ENCODE measurements around the gene ARID2. TPM values are rescaled to one million over a fixed set of nuclear protein-coding genes. Genes with fewer than 3 reads are reported as not detected.

Gene ARID2
- total and polyA plus RNA-seq, 9 of the 15 experiments (the other 6 are each of a cell fraction or from before 2014, with no cell fraction given) = 13.4 to 41.6 (median 29.4) TPM

DNA sequence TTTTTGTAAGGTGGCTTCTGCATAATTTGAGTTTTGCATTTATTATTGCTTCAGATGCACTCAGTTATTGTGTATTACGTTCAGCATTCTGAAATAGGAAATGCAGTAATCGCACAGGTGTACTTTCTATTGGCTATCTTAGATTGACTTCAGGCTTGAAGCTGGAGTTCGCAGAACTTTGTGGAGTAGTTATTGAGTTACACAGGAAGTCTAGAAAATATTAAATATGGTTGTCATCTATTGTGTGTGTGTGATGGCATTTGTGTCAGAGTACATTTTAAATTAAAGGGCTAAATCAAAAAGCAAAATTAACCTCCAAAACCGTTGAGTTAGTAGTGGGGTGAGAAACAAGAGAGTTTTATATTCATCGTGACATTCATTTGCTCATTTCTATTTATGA lies 2.7 kb downstream of the ARID2 start:
- peaks cover 0 to 6% of the 10 kb centered on the region in 2 experiments; a peak in 1 of 5 replicates for H3K4me1 ChIP-seq (replicated peaks in 1 of 2; ENCODE audit: control insufficient read depth in 2 of 2, insufficient read depth in 2 of 2, low read length in 2 of 2)
- ChIA-PET CTCF (ENCODE audit: low intra/inter-chr PET ratio) (no interaction called here), POLR2A (no interaction called here)
- H3K9me1 ChIP-seq (ENCODE audit: control insufficient read depth, insufficient read depth, low read length) = no peaks in the 10 kb centered on the region
- in situ Hi-C loops (cut with MboI) (no loop called here), intact Hi-C loops (cut with micrococcal nuclease) (no loop called here)
- no peak overlapping the region for H2AFZ ChIP-seq (ENCODE audit: low read depth, low read length)
- no TSS peak for BruUV-seq (replicated peaks)
- DNase-seq (ENCODE audit: extremely low read depth in 1 of 4, low spot score in 3 of 4) (peak in 1 of 4 experiments; percentile 40), ATAC-seq (no peak), FAIRE-seq (no peak)
- no peaks in the 10 kb centered on the region for H3K27me3 ChIP-seq (ENCODE audit: control insufficient read depth in 2 of 2, insufficient read depth in 2 of 2, low read length in 2 of 2)
- no peaks in the 10 kb centered on the region for H3K9me3 ChIP-seq (replicated peaks; ENCODE audit: control insufficient read depth, insufficient read depth, low read depth, low read length)
- H3K79me2 ChIP-seq (ENCODE audit: control insufficient read depth, insufficient read depth, low read length) = peaks cover 75% of the 10 kb centered on the region
- H3K4me2 ChIP-seq (ENCODE audit: insufficient read depth, low read length) = peak overlapping the region; percentile 65
- peaks cover 38% of the 10 kb centered on the region for H3K36me3 ChIP-seq (ENCODE audit: control insufficient read depth, insufficient read depth, low read length)
- H3K9ac ChIP-seq (ENCODE audit: insufficient read depth in 1 of 2, low read depth in 2 of 2, low read length in 2 of 2) = peak overlapping the region in 1 of 2 experiments; percentile 80; a peak in 2 of 4 replicates
- H3K27ac ChIP-seq (ENCODE audit: extremely low read depth, low read depth, low read length) = peak overlapping the region; percentile 47; the same call in 2 of the 3 replicates
- H3K4me3 ChIP-seq = peak overlapping the region; percentile 25; the same call in 1 of the 2 replicates
- 7% methylated on average over 5 of the region's 5 CpGs for WGBS (ENCODE audit: insufficient coverage, low coverage, missing lambda C conversion rate)
- H4K20me1 ChIP-seq (replicated peaks; ENCODE audit: control insufficient read depth, insufficient read depth, low read length) = no peaks in the 10 kb centered on the region
- TF ChIP-seq, protein P1, sequence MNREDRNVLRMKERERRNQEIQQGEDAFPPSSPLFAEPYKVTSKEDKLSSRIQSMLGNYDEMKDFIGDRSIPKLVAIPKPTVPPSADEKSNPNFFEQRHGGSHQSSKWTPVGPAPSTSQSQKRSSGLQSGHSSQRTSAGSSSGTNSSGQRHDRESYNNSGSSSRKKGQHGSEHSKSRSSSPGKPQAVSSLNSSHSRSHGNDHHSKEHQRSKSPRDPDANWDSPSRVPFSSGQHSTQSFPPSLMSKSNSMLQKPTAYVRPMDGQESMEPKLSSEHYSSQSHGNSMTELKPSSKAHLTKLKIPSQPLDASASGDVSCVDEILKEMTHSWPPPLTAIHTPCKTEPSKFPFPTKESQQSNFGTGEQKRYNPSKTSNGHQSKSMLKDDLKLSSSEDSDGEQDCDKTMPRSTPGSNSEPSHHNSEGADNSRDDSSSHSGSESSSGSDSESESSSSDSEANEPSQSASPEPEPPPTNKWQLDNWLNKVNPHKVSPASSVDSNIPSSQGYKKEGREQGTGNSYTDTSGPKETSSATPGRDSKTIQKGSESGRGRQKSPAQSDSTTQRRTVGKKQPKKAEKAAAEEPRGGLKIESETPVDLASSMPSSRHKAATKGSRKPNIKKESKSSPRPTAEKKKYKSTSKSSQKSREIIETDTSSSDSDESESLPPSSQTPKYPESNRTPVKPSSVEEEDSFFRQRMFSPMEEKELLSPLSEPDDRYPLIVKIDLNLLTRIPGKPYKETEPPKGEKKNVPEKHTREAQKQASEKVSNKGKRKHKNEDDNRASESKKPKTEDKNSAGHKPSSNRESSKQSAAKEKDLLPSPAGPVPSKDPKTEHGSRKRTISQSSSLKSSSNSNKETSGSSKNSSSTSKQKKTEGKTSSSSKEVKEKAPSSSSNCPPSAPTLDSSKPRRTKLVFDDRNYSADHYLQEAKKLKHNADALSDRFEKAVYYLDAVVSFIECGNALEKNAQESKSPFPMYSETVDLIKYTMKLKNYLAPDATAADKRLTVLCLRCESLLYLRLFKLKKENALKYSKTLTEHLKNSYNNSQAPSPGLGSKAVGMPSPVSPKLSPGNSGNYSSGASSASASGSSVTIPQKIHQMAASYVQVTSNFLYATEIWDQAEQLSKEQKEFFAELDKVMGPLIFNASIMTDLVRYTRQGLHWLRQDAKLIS (CRISPR knock-in tag; IDR thresholded peaks at IDR 0.05) = no peak
- TF ChIP-seq CBX3 (IDR thresholded peaks at IDR 0.05; ENCODE audit: borderline replicate concordance in 1 of 2, low read length in 2 of 2) = no peak
- TF ChIP-seq, protein P2, sequence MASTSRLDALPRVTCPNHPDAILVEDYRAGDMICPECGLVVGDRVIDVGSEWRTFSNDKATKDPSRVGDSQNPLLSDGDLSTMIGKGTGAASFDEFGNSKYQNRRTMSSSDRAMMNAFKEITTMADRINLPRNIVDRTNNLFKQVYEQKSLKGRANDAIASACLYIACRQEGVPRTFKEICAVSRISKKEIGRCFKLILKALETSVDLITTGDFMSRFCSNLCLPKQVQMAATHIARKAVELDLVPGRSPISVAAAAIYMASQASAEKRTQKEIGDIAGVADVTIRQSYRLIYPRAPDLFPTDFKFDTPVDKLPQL (IDR thresholded peaks at IDR 0.05; ENCODE audit: extremely low read depth, insufficient read length) = no peak
- TF ChIP-seq NR1H2 (CRISPR knock-in tag; IDR thresholded peaks at IDR 0.05) = no peak
- TF ChIP-seq, protein P3, sequence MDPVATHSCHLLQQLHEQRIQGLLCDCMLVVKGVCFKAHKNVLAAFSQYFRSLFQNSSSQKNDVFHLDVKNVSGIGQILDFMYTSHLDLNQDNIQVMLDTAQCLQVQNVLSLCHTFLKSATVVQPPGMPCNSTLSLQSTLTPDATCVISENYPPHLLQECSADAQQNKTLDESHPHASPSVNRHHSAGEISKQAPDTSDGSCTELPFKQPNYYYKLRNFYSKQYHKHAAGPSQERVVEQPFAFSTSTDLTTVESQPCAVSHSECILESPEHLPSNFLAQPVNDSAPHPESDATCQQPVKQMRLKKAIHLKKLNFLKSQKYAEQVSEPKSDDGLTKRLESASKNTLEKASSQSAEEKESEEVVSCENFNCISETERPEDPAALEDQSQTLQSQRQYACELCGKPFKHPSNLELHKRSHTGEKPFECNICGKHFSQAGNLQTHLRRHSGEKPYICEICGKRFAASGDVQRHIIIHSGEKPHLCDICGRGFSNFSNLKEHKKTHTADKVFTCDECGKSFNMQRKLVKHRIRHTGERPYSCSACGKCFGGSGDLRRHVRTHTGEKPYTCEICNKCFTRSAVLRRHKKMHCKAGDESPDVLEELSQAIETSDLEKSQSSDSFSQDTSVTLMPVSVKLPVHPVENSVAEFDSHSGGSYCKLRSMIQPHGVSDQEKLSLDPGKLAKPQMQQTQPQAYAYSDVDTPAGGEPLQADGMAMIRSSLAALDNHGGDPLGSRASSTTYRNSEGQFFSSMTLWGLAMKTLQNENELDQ (CRISPR knock-in tag; IDR thresholded peaks at IDR 0.05; ENCODE audit: borderline replicate concordance) = no peak
- TF ChIP-seq NCOA2 (IDR thresholded peaks at IDR 0.05; ENCODE audit: partially characterized antibody in 2 of 2) = peak in 1 of 2 experiments; percentile 42
